ENCODE data around the gene APAF1. TPM values are rescaled to one million over a fixed set of nuclear protein-coding genes. Genes with fewer than 3 reads are reported as not detected.

Gene APAF1
- total and polyA plus RNA-seq, 2 donors (not counting 3 experiments of a cell fraction or from before 2014, with no cell fraction given): 7.2 to 35.2 TPM

DNA sequence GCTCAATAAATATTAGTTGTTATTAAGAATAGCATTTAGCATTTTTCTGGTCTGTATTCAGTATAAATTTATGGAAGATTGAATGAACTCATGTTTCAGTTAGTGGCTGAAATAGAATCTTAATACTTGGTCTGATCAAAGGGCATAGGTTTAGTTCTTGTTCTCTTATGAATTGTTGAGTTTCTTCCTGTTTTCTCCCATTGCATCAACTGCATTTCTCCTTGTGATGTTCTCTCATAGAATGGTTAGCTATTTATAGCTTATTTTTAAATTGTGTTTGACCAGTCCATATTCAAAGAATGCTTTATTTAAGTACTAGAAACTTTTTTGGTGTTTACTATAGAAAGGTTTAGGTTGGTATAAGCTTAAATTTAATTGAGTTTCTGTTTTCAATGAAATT, 29.8 kb downstream of the APAF1 start:
- Histone ChIP-seq H3K27ac (ENCODE audit: insufficient read depth, low read depth, low read length) (no peak overlapping the region), H3K9ac (replicated peaks; ENCODE audit: extremely low read depth, insufficient read depth, low read length) (no peak overlapping the region), H3K4me3 (replicated peaks in 1 of 3; ENCODE audit: insufficient read depth in 1 of 3, low read depth in 1 of 3, low read length in 3 of 3) (no peak overlapping the region), H4K20me1 (replicated peaks; ENCODE audit: control insufficient read depth, extremely low read depth, insufficient read depth, low read length) (no peaks in the 10 kb centered on the region), H3K27me3 (ENCODE audit: control insufficient read depth in 2 of 2, insufficient read depth in 2 of 2, low read length in 2 of 2) (no peaks in the 10 kb centered on the region), H3K9me1 (replicated peaks; ENCODE audit: control insufficient read depth, extremely low read depth, insufficient read depth, low read length) (peaks cover 2% of the 10 kb centered on the region), H3K4me2 (ENCODE audit: insufficient read depth, low read length) (no peak overlapping the region), H3K36me3 (ENCODE audit: control insufficient read depth in 2 of 2, extremely low read depth in 1 of 2, insufficient read depth in 2 of 2, low read length in 2 of 2) (peaks cover 6 to 9% of the 10 kb centered on the region in 2 experiments), H3K4me1 (ENCODE audit: control insufficient read depth, extremely low read depth, insufficient read depth, low read length) (peaks cover 9% of the 10 kb centered on the region), H3K9me3 (replicated peaks; ENCODE audit: control insufficient read depth, insufficient read depth, low read length) (no peaks in the 10 kb centered on the region), H2AFZ (ENCODE audit: low read depth, low read length) (no peak overlapping the region), H3K79me2 (ENCODE audit: control insufficient read depth, insufficient read depth, low read length) (no peaks in the 10 kb centered on the region)
- ChIA-PET POLR2A (no interaction called here), CTCF (no interaction called here)
- BruUV-seq (replicated peaks): no TSS peak
- dilution Hi-C loops (cut with MboI; ENCODE audit: extremely low pct_ligation_motif_present, low sequenced_read_pairs) (no loop called here), intact Hi-C loops (cut with micrococcal nuclease) (no loop called here)
- no peak for FAIRE-seq
- no peak for TF ChIP-seq POLR2AphosphoS5 (IDR thresholded peaks at IDR 0.05; ENCODE audit: insufficient read depth, low read depth, low read length)
- no peak for TF ChIP-seq MYC (IDR thresholded peaks at IDR 0.05; ENCODE audit: low read depth, low read length)
- no peak for DNase-seq (ENCODE audit: low read depth, low spot score)

DNA sequence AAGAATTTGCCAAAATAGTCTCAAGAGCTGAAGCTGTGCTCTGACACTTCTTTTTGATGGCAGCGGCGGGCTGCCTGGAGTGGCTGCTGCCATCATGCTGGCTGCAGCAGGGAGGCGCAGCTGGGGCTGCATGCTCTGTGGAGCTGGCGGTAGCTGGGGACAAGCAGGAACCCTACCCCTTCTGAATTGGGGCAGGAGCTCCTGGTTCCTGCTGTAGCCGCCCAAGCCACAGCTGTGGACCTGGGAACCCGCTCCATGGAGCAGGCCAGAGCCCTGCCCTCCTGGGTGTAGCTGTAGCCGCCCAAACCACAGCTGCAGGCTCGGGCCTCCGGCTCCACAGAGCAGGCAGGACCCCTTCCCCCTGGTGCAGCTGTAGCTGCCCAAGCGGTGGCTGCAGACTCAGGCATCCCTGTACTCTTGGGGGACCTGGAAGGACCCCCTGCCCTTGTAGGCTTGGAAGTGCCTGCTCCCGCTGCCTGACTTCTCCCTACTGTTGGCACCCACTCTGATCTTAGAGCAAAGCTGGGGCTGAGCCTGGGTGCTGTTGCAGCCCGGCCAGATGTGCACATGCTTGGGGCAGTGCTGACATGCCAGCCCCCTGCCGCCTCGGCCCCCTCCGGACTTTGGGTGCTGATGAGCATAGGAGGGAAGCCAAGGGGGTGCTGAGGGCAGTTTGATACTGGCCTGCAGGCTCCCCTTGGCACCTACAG, 33.3 kb downstream of the APAF1 start:
- Histone ChIP-seq H3K4me3 (replicated peaks in 1 of 3; ENCODE audit: insufficient read depth in 1 of 3, low read depth in 1 of 3, low read length in 3 of 3) (no peak overlapping the region), H3K36me3 (ENCODE audit: control insufficient read depth in 2 of 2, extremely low read depth in 1 of 2, insufficient read depth in 2 of 2, low read length in 2 of 2) (peaks cover 15% of the 10 kb centered on the region in 2 experiments), H3K9me1 (replicated peaks; ENCODE audit: control insufficient read depth, extremely low read depth, insufficient read depth, low read length) (peaks cover 2% of the 10 kb centered on the region), H2AFZ (ENCODE audit: low read depth, low read length) (no peak overlapping the region), H3K4me1 (ENCODE audit: control insufficient read depth, extremely low read depth, insufficient read depth, low read length) (no peaks in the 10 kb centered on the region), H3K9me3 (replicated peaks; ENCODE audit: control insufficient read depth, insufficient read depth, low read length) (no peaks in the 10 kb centered on the region), H3K27ac (ENCODE audit: insufficient read depth, low read depth, low read length) (no peak overlapping the region), H4K20me1 (replicated peaks; ENCODE audit: control insufficient read depth, extremely low read depth, insufficient read depth, low read length) (peaks cover 2% of the 10 kb centered on the region), H3K9ac (replicated peaks; ENCODE audit: extremely low read depth, insufficient read depth, low read length) (no peak overlapping the region), H3K27me3 (ENCODE audit: control insufficient read depth in 2 of 2, insufficient read depth in 2 of 2, low read length in 2 of 2) (no peaks in the 10 kb centered on the region), H3K79me2 (ENCODE audit: control insufficient read depth, insufficient read depth, low read length) (no peaks in the 10 kb centered on the region), H3K4me2 (ENCODE audit: insufficient read depth, low read length) (no peak overlapping the region)
- CTCF ChIA-PET: no interaction called here
- intact Hi-C loops (cut with micrococcal nuclease): no loop called here
- TF ChIP-seq POLR2A (IDR thresholded peaks at IDR 0.05; ENCODE audit: low read depth, low read length): no peak
- TF ChIP-seq, protein P1, sequence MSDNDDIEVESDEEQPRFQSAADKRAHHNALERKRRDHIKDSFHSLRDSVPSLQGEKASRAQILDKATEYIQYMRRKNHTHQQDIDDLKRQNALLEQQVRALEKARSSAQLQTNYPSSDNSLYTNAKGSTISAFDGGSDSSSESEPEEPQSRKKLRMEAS (IDR thresholded peaks at IDR 0.05; ENCODE audit: insufficient read depth, insufficient read length): no peak
- TF ChIP-seq EZH2 (IDR thresholded peaks at IDR 0.05; ENCODE audit: borderline replicate concordance, low read depth, low read length, severe bottlenecking): no peak
- TF ChIP-seq FOS (IDR thresholded peaks at IDR 0.05; ENCODE audit: borderline replicate concordance, insufficient read depth, low read length): no peak
- no peak for DNase-seq (ENCODE audit: low read depth, low spot score)
- FAIRE-seq: no peak
- POLR2A ChIA-PET: no interaction called here
- no TSS peak for BruUV-seq (replicated peaks)
- dilution Hi-C loops (cut with MboI; ENCODE audit: extremely low pct_ligation_motif_present, low sequenced_read_pairs): no loop called here
